Esophagus muscularis mucosa (tissue), 4 donors: ENCODE data around the gene C2CD4D.

Experiments used
- EP300 ChIP-seq: sonication (generic); formaldehyde crosslinking; IDR thresholded peaks from one replicate; pipeline ENCODE4 v1.6.1; 2017; ENCODE audit warnings: antibody characterized with exemption
- POLR2A ChIP-seq: fragments of 450-650 bp; IDR thresholded peaks from one replicate; pipeline ENCODE4 v1.6.1; 2017; ENCODE audit warnings: antibody characterized with exemption, moderate library complexity, mild to moderate bottlenecking, low read depth
- POLR2AphosphoS5 ChIP-seq, 2 donors: sonication (generic); formaldehyde crosslinking; IDR thresholded peaks; one replicate each; pipeline ENCODE4 v1.6.1; 2017; ENCODE audit warnings: antibody characterized with exemption in 2 of 2
- TF ChIP-seq, protein P1 (sequence below), 3 experiments: fragments of 200-600 bp in 2 of 3; fragments of 450-650 bp in 1 of 3; sonication (generic) in 2 of 3; IDR thresholded peaks; one replicate each; pipeline ENCODE4 v1.5.1; 2017 to 2019; ENCODE audit warnings: antibody characterized with exemption in 3 of 3, mild to moderate bottlenecking in 2 of 3, moderate library complexity in 1 of 3

DNA sequence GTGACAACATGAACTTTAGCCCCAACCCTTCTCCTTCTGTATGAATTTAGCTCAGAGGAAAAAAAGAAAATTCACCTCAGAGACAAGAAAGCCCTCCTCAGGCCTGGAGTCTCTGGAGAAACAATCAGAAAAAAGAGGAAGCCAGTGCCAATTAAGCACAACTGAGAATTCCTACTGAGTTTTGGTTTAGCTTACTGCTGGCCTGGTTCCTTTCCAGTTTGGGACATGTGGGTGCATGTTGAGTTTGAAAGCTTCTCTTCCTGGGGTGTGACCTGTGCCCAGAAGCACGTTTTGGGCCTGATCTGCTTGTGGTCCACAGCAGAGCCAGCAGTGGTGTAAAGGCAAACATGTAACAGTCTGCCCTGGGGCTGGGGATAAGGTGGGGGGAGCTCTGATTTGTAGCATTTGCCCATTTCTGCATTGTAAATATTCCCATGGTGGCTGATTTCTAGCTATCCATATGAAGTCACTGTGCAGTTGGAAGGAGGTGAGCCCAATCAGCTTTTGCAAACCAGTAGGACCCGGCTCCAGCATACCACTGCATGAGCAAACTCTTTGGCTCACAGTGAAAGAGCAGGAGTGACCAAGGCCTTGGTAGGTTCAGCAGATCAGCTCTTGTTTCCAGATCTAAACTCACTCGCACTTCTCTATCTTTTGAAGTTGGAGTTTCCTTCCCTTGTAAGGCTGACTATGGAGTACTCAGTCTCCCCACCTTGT is 18.6 kb upstream of the C2CD4D start:
- TF ChIP-seq, protein P1, sequence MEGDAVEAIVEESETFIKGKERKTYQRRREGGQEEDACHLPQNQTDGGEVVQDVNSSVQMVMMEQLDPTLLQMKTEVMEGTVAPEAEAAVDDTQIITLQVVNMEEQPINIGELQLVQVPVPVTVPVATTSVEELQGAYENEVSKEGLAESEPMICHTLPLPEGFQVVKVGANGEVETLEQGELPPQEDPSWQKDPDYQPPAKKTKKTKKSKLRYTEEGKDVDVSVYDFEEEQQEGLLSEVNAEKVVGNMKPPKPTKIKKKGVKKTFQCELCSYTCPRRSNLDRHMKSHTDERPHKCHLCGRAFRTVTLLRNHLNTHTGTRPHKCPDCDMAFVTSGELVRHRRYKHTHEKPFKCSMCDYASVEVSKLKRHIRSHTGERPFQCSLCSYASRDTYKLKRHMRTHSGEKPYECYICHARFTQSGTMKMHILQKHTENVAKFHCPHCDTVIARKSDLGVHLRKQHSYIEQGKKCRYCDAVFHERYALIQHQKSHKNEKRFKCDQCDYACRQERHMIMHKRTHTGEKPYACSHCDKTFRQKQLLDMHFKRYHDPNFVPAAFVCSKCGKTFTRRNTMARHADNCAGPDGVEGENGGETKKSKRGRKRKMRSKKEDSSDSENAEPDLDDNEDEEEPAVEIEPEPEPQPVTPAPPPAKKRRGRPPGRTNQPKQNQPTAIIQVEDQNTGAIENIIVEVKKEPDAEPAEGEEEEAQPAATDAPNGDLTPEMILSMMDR (IDR thresholded peaks at IDR 0.05) = no peak
- TF ChIP-seq POLR2AphosphoS5 (IDR thresholded peaks at IDR 0.05) = no peak
- no peak for TF ChIP-seq EP300
- TF ChIP-seq POLR2A = no peak
